Frontal cortex (tissue), 4 donors: ENCODE measurements around the gene PPP1R1C. TPM values are rescaled to one million over a fixed set of nuclear protein-coding genes. Genes with fewer than 3 reads are reported as not detected.

Source experiments
- DNase-seq, 2 donors: peaks; one replicate each; pipeline ENCODE4 v3.0.0; 2012; ENCODE audit warnings: low spot score in 2 of 2
- FAIRE-seq: peaks from 2 replicates; lab custom pipeline; 2012; peaks lifted over from hg19 to GRCh38; lab: Jason Lieb, UNC
- small RNA-seq: library from RNA; depleted of rRNA; stranded (forward); fragments of <200 nt; gene quantifications from one replicate; pipeline ENCODE3, GENCODE V24; 2014
- total RNA-seq: library from RNA; depleted of rRNA; stranded (reverse); fragments of >200 nt; gene quantifications from one replicate; pipeline ENCODE4 v1.2.3, GENCODE V29; 2014
- donor health status: control.
- donor health status: control.
- donor health status: control.

The PPP1R1C gene
- total RNA-seq, 1 donor from 2014 or later = under 0.01 TPM

DNA sequence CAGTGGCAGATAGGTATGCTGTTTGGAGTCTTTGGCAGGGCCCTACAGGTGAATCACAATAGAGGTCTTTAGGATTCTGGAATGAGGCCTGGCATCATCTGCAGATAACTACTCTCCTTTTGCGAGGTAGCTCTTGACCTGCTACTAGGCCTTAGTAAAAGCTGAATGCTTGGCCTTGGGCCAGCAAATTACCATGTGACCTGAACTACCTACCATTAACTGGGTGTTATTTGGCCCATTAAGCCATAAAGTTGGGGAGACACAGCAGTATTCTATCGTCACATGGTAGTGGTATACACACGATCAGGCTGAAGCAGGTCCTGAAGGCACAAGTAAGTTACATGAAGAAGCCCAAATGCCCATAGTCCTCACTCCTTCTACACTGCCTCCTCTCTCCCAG, 178.2 kb downstream of the PPP1R1C start:
- FAIRE-seq (no peak), DNase-seq (no peak)

DNA sequence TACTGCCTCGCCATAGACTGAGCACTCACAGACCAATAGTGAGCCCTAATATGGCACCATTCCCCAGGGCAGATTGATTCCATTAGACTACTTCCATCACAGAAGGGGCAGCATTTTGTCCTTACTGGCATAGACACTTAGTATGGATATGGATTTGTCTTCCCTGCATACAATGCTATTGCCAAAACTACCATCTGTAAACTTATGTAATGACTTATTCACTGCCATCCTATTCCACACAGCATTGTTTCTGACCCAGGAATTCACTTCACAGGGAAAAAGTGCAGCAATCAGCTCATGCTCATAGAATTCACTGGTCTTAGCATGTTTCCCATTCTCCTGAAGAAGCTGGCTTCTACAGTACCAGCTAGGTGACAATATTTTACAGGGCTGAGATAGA, 179.0 kb downstream of the PPP1R1C start:
- no peak for FAIRE-seq
- DNase-seq = no peak

DNA sequence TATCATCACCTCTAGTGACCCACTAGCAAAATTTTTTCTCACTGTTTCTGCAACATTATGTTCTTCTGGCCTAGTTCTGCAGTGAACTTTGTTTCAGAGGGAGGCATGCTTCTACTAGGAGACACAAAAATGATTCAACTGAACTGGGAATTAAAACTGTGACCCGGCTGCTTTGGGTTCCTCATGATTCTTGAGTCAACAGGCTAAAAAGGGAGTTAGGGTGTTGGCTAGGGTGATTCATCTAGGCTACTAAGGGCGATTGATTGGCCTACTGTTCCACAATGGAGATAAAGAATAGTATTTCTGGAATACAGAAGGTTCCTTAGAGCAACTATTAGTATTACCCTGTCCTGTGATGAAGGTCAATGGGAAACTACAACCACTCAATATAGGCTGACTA, 179.5 kb downstream of the PPP1R1C start:
- no peak for DNase-seq
- no peak for FAIRE-seq

DNA sequence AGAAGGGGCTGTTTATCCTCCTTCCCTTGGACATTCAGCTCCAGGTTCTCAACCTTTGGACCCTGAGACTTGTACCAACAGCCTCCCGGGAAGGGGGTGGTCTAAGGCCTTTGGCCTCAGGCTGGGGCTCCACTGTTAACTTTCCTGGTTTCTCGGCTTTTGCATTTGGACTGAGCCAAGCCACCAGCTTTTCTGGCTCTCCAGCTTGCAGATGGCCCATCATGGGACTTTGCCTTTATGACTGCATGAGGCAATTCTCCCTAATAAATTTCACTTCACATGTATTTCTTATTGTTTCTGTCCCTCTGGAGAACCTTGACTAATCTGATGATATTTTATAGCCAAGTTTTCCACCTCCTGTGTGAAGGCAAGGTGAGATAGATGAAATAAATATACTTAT, 180.8 kb downstream of the PPP1R1C start:
- FAIRE-seq = no peak
- no peak for DNase-seq

DNA sequence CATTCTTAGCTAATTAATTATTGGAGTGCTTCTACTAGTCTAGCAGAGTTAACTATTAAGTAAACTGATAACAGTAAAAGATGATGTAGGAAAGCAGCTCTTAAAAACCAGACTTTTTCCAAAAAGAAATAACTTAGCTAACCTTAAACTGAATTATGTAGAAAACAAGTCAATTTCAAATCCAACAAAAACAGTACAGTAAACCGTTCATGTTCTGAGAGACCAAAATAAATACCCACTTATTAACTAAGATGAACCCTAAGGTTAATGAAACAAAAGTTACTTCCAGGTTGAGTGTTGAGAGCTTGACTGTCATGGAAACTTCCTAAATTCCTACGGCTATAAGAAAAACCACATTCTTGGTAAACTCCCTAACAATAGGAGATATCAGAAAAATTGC, 181.2 kb downstream of the PPP1R1C start:
- FAIRE-seq = no peak
- no peak for DNase-seq

Small RNA genes within 50 kb of the gene (small RNA-seq; reads per million reads assigned to genes)
- gene RNA5SP113 = not detected

Other genes starting within 250 kb of the PPP1R1C start
- 31.4 TPM for gene ITPRID2, start 94.1 kb upstream of the PPP1R1C start, total RNA-seq